ENCODE results near the gene NSUN4. TPM values are rescaled to one million over a fixed set of nuclear protein-coding genes. Genes with fewer than 3 reads are reported as not detected.

NSUN4 gene
- total RNA-seq, 1 experiment from 2014 or later: 20.4 TPM

- no peak overlapping the region for H2BK20ac ChIP-seq (ENCODE audit: low read depth, low read length, poor library complexity, severe bottlenecking)
- H3K23me2 ChIP-seq (ENCODE audit: insufficient read length, low read depth, low read length, poor library complexity, severe bottlenecking): peaks cover 13% of the 10 kb centered on the region
- peak overlapping the region; percentile 61 for H3K14ac ChIP-seq (ENCODE audit: insufficient read depth, low read length)
- no peak overlapping the region for H2AFZ ChIP-seq (ENCODE audit: low read length)
- no peak overlapping the region for H4K8ac ChIP-seq (replicated peaks; ENCODE audit: insufficient read length, low read depth, low read length)
- H4K20me1 ChIP-seq (ENCODE audit: control insufficient read depth, insufficient read depth, insufficient read length): no peaks in the 10 kb centered on the region
- H2BK5ac ChIP-seq (ENCODE audit: insufficient read length, low read length): no peak overlapping the region
- no peak overlapping the region for H3K4ac ChIP-seq (ENCODE audit: low read depth, low read length)
- Mint-ChIP-seq H3K36me3 (ENCODE audit: insufficient read depth in 1 of 3, low read depth in 3 of 3) (peaks cover 24 to 31% (median 31%) of the 10 kb centered on the region in 3 experiments), H3K27ac (peak overlapping the region; percentile 66 to 97 (median 80)), H3K9me3 (peaks cover 0 to 3% of the 10 kb centered on the region in 2 experiments; a peak in 1 of 5 replicates), H3K4me1 (peaks cover 35 to 50% of the 10 kb centered on the region in 2 experiments), H3K4me3 (peak overlapping the region; percentile 100), H3K27me3 (ENCODE audit: low read depth) (no peaks in the 10 kb centered on the region; the same call in 1 of the 2 replicates)
- H3K79me1 ChIP-seq (ENCODE audit: insufficient read depth, low read depth, low read length, poor library complexity, severe bottlenecking): peaks cover 4% of the 10 kb centered on the region
- H3K27ac ChIP-seq (ENCODE audit: insufficient read length, low read depth, low read length): no peak overlapping the region
- no peak overlapping the region for H2BK12ac ChIP-seq (ENCODE audit: insufficient read length, low read depth, low read length)
- no peak overlapping the region for H3K56ac ChIP-seq (ENCODE audit: insufficient read length, low read depth, low read length)
- H3K79me2 ChIP-seq (ENCODE audit: insufficient read depth, low read length): peaks cover 38% of the 10 kb centered on the region; the same call in 1 of the 2 replicates
- H3K4me2 ChIP-seq (ENCODE audit: insufficient read depth, insufficient read length, low read length): peak overlapping the region; percentile 61
- H3T11ph ChIP-seq (ENCODE audit: low read length): no peak overlapping the region
- H4K5ac ChIP-seq (ENCODE audit: insufficient read length, low read depth, low read length): no peak overlapping the region
- TF ChIP-seq CTCF (conservative IDR thresholded peaks at IDR 0.05): peak; percentile 49; the same call in 2 of the 3 replicates
- H2BK120ac ChIP-seq (ENCODE audit: low read depth, low read length, poor library complexity, severe bottlenecking): no peak overlapping the region
- H2AK5ac ChIP-seq (ENCODE audit: insufficient read length, low read length): no peak overlapping the region
- no CpG with 5 or more reads among the region's 79 CpGs for WGBS (ENCODE audit: extremely low coverage, insufficient read length, low lambda C conversion rate)
- H4K91ac ChIP-seq (ENCODE audit: insufficient read length, low read depth, low read length): no peak overlapping the region
- no peak overlapping the region for H3K23ac ChIP-seq (ENCODE audit: insufficient read length, low read depth, low read length)
- DNase-seq: peak; percentile 54
- H2BK15ac ChIP-seq (ENCODE audit: low read depth, low read length): no peak overlapping the region
- no peaks in the 10 kb centered on the region for H3K27me3 ChIP-seq (ENCODE audit: insufficient read depth, low read length)
- H3K4me1 ChIP-seq (ENCODE audit: insufficient read depth, low read length): no peaks in the 10 kb centered on the region; the same call in 1 of the 2 replicates
- H3K9me3 ChIP-seq (ENCODE audit: control insufficient read depth, low read depth, low read length): no peaks in the 10 kb centered on the region
- H3K9ac ChIP-seq (ENCODE audit: extremely low read depth, insufficient read length, low read length): peak overlapping the region; percentile 39
- peak overlapping the region; percentile 39 for H3K18ac ChIP-seq (ENCODE audit: insufficient read length, low read depth, low read length)
These were observed 38.6 kb upstream of the NSUN4 start for GRCh38 chr1:46301808-46302640.
